Measurements from ENCODE around the gene RPL12. TPM values are rescaled to one million over a fixed set of nuclear protein-coding genes. Genes with fewer than 3 reads are reported as not detected.

RPL12 gene
- total and polyA plus RNA-seq, 9 of the 15 experiments (the other 6 are each of a cell fraction or from before 2014, with no cell fraction given), result 1,614 to 4,558 (median 2,531) TPM

- H3K27ac ChIP-seq (ENCODE audit: extremely low read depth, low read depth, low read length), result no peak overlapping the region
- BruUV-seq (replicated peaks), result no TSS peak
- no peaks in the 10 kb centered on the region for H3K79me2 ChIP-seq (ENCODE audit: control insufficient read depth, insufficient read depth, low read length)
- no peaks in the 10 kb centered on the region for H3K9me1 ChIP-seq (ENCODE audit: control insufficient read depth, insufficient read depth, low read length)
- H3K36me3 ChIP-seq (ENCODE audit: control insufficient read depth, insufficient read depth, low read length), result peaks cover 20% of the 10 kb centered on the region; the same call in 1 of the 3 replicates
- peak; percentile 88 for TF ChIP-seq ZKSCAN1 (IDR thresholded peaks at IDR 0.05; ENCODE audit: low read depth, low read length)
- TF ChIP-seq SIX5 (IDR thresholded peaks at IDR 0.05; ENCODE audit: borderline replicate concordance in 1 of 2, insufficient read depth in 1 of 2, low read depth in 1 of 2, low read length in 2 of 2), result no peak
- WGBS (ENCODE audit: insufficient coverage, low coverage, missing lambda C conversion rate), result 83% methylated on average over 9 of the region's 9 CpGs
- in situ Hi-C loops (cut with MboI) (no loop called here), intact Hi-C loops (cut with micrococcal nuclease) (no loop called here)
- H3K4me2 ChIP-seq (ENCODE audit: insufficient read depth, low read length), result no peak overlapping the region
- ChIA-PET CTCF (ENCODE audit: low intra/inter-chr PET ratio) (interaction anchor here (0.7 kb wide), 1 partner anchor 527 kb away, joined by 3 read pairs; no protein-coding TSS in a partner anchor), POLR2A (interaction anchor here (0.6 to 0.7 kb wide), 3 partner anchors 10 to 155 kb away, joined by 3 to 4 read pairs (median 3); no protein-coding TSS in a partner anchor)
- H2AFZ ChIP-seq (ENCODE audit: low read depth, low read length), result no peak overlapping the region
- H3K9me3 ChIP-seq (replicated peaks; ENCODE audit: control insufficient read depth, insufficient read depth, low read depth, low read length), result no peaks in the 10 kb centered on the region
- no peak for DNase-seq (ENCODE audit: extremely low read depth in 1 of 4, low spot score in 3 of 4)
- H3K27me3 ChIP-seq (ENCODE audit: control insufficient read depth in 2 of 2, insufficient read depth in 2 of 2, low read length in 2 of 2), result no peaks in the 10 kb centered on the region
- H4K20me1 ChIP-seq (replicated peaks; ENCODE audit: control insufficient read depth, insufficient read depth, low read length), result no peaks in the 10 kb centered on the region
- no peak for FAIRE-seq
- no peak overlapping the region for H3K9ac ChIP-seq (ENCODE audit: insufficient read depth in 1 of 2, low read depth in 2 of 2, low read length in 2 of 2)
- ATAC-seq, result no peak
- peaks cover 0 to 16% of the 10 kb centered on the region in 2 experiments; a peak in 2 of 5 replicates for H3K4me1 ChIP-seq (replicated peaks in 1 of 2; ENCODE audit: control insufficient read depth in 2 of 2, insufficient read depth in 2 of 2, low read length in 2 of 2)
- H3K4me3 ChIP-seq, result no peak overlapping the region
These were observed 39.5 kb upstream of the RPL12 start for GRCh38 chr9:127490535-127491230.

- BruUV-seq (replicated peaks), result no TSS peak
- H3K27ac ChIP-seq (ENCODE audit: extremely low read depth, low read depth, low read length), result no peak overlapping the region
- H3K9ac ChIP-seq (ENCODE audit: insufficient read depth in 1 of 2, low read depth in 2 of 2, low read length in 2 of 2), result peak overlapping the region in 1 of 2 experiments; percentile 71; a peak in 1 of 4 replicates
- no peak for TF ChIP-seq ZNF12 (CRISPR knock-in tag; IDR thresholded peaks at IDR 0.05)
- peak in 2 of 3 experiments; percentile 14 to 43; a peak in 3 of 6 replicates for TF ChIP-seq CTCF (IDR thresholded peaks at IDR 0.05 in 2 of 3, conservative IDR thresholded peaks at IDR 0.05 in 1 of 3; ENCODE audit: insufficient read depth in 2 of 3, low read depth in 1 of 3, low read length in 3 of 3)
- H3K4me2 ChIP-seq (ENCODE audit: insufficient read depth, low read length), result no peak overlapping the region
- WGBS (ENCODE audit: insufficient coverage, low coverage, missing lambda C conversion rate), result 79% methylated on average over 21 of the region's 22 CpGs
- FAIRE-seq, result no peak
- no peaks in the 10 kb centered on the region for H3K9me3 ChIP-seq (replicated peaks; ENCODE audit: control insufficient read depth, insufficient read depth, low read depth, low read length)
- no peaks in the 10 kb centered on the region for H3K9me1 ChIP-seq (ENCODE audit: control insufficient read depth, insufficient read depth, low read length)
- no peaks in the 10 kb centered on the region for H4K20me1 ChIP-seq (replicated peaks; ENCODE audit: control insufficient read depth, insufficient read depth, low read length)
- POLR2A ChIA-PET, result interaction anchor here (0.7 to 1.2 kb wide), 3 partner anchors 11 to 134 kb away, joined by 3 to 4 read pairs (median 3); no protein-coding TSS in a partner anchor
- H3K4me1 ChIP-seq (replicated peaks in 1 of 2; ENCODE audit: control insufficient read depth in 2 of 2, insufficient read depth in 2 of 2, low read length in 2 of 2), result peaks cover 0 to 16% of the 10 kb centered on the region in 2 experiments; a peak in 2 of 5 replicates
- no peaks in the 10 kb centered on the region for H3K27me3 ChIP-seq (ENCODE audit: control insufficient read depth in 2 of 2, insufficient read depth in 2 of 2, low read length in 2 of 2)
- CTCF ChIA-PET (ENCODE audit: low intra/inter-chr PET ratio), result no interaction called here
- peak in 3 of 4 experiments; percentile 28 to 37 (median 31) for DNase-seq (ENCODE audit: extremely low read depth in 1 of 4, low spot score in 3 of 4)
- H3K36me3 ChIP-seq (ENCODE audit: control insufficient read depth, insufficient read depth, low read length), result peaks cover 20% of the 10 kb centered on the region; the same call in 1 of the 3 replicates
- H3K4me3 ChIP-seq, result no peak overlapping the region
- peak; percentile 83 for ATAC-seq
- no peak overlapping the region for H2AFZ ChIP-seq (ENCODE audit: low read depth, low read length)
- no peaks in the 10 kb centered on the region for H3K79me2 ChIP-seq (ENCODE audit: control insufficient read depth, insufficient read depth, low read length)
- intact Hi-C loops (cut with micrococcal nuclease), result no loop called here
- in situ Hi-C loops (cut with MboI), result no loop called here
These were observed 38.4 kb upstream of the RPL12 start for GRCh38 chr9:127489471-127490115.

Measured in K562 (cell line).